ENCODE results near the gene RAD51D.

The RAD51D gene

DNA sequence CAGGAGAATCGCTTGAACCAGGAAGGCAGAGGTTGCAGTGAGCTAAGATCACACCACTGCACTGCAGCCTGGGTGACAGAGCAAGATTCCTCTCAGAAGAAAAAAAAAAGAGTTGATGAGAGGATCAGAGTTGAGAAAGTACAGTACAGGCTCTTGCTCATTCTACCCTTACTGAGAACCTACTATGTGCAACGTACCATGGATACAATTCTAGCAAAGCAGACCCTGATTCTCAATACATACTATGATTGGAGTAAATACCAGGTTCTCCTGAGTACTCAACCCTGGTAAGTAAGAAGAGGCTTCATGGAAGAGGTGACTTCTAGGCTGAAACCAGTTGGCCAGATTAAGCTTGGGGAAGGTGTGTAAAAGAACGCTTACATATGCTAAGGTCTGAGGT lies 57.4 kb downstream of the RAD51D start:
- TF ChIP-seq, protein P1, sequence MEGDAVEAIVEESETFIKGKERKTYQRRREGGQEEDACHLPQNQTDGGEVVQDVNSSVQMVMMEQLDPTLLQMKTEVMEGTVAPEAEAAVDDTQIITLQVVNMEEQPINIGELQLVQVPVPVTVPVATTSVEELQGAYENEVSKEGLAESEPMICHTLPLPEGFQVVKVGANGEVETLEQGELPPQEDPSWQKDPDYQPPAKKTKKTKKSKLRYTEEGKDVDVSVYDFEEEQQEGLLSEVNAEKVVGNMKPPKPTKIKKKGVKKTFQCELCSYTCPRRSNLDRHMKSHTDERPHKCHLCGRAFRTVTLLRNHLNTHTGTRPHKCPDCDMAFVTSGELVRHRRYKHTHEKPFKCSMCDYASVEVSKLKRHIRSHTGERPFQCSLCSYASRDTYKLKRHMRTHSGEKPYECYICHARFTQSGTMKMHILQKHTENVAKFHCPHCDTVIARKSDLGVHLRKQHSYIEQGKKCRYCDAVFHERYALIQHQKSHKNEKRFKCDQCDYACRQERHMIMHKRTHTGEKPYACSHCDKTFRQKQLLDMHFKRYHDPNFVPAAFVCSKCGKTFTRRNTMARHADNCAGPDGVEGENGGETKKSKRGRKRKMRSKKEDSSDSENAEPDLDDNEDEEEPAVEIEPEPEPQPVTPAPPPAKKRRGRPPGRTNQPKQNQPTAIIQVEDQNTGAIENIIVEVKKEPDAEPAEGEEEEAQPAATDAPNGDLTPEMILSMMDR (IDR thresholded peaks at IDR 0.05; ENCODE audit: low read depth, low read length): no peak
- H3K4me1 ChIP-seq: peaks cover 7% of the 10 kb centered on the region
- H3K36me3 ChIP-seq: no peaks in the 10 kb centered on the region
- no peak for DNase-seq
- no peaks in the 10 kb centered on the region for H3K9me3 ChIP-seq
- H3K4me3 ChIP-seq (ENCODE audit: low read depth, low read length): no peak overlapping the region
- no peaks in the 10 kb centered on the region for H3K27me3 ChIP-seq

DNA sequence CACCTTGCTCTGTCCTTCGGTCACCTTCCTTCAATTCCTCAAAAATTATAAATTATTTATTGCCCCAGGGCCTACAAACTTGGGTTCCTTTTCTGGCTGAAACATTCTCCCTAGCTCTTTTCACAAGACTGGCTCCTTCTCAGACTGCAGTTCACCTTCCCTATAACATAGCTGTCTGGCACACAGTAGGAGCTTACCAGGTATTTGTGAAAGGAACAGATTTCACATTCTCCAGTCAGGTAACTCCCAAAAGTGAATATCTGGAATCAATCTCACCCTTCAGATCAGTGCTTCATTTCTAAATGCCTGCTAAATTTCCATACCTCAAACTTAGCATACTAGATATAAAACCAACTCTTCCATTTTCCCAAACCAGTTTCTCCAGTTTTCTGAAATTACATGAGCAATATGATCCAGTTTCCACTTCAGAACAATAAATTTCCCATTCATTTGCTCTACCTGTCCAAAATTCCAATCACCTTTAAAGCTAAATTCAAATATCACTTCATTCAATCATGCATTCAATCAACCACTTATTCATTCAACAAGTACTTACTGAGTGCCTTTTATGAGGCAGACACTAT lies 62.2 kb downstream of the RAD51D start:
- Histone ChIP-seq H3K4me3 (ENCODE audit: low read depth, low read length) (no peak overlapping the region), H3K9me3 (no peaks in the 10 kb centered on the region), H3K4me1 (no peaks in the 10 kb centered on the region), H3K36me3 (no peaks in the 10 kb centered on the region), H3K27me3 (no peaks in the 10 kb centered on the region)
- DNase-seq: no peak
- TF ChIP-seq, protein P1 (IDR thresholded peaks at IDR 0.05; ENCODE audit: low read depth, low read length): no peak

DNA sequence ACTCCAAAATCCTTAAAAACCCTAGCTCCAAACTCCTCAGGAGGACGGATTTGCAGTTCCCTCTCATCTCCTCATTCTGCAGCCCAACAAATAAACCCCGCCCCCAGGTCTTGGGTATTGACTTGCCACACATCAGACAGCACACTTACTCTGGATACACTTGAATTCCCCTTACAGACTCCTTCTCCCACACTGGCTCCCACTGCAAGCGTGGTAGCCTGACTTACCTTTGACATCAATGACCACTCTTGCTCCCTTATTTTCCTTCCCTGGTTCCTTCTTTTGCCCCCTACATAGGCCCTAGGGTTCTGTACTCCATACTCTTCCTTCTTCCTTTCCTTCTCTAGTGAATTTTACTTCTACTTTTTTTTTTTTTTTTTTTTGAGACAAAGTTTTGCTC lies 63.6 kb downstream of the RAD51D start:
- Histone ChIP-seq H3K9me3 (no peaks in the 10 kb centered on the region), H3K36me3 (no peaks in the 10 kb centered on the region), H3K4me3 (ENCODE audit: low read depth, low read length) (no peak overlapping the region), H3K4me1 (no peaks in the 10 kb centered on the region), H3K27me3 (no peaks in the 10 kb centered on the region)
- no peak for DNase-seq
- TF ChIP-seq, protein P1 (IDR thresholded peaks at IDR 0.05; ENCODE audit: low read depth, low read length): no peak

DNA sequence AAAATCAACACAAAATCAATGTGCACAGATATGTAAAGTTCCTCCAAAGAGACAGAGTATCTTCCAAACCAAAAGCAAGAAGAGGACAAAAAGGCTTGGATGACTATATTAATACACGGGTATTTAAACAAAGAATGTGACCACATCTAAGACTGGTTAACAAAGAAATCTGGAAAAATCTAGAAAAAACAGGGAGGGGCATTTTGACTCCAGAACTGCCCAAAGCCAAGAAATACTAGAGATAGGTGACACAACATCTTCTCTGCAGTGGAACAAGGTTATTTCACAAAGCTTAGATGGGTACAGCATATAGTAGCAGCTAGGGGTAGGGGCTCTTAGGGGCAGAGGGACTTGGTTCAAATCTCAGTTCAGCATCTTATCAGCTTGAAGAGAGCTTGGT lies 66.5 kb downstream of the RAD51D start:
- Histone ChIP-seq H3K27me3 (no peaks in the 10 kb centered on the region), H3K9me3 (no peaks in the 10 kb centered on the region), H3K36me3 (no peaks in the 10 kb centered on the region), H3K4me1 (peaks cover 5% of the 10 kb centered on the region; the same call in 1 of the 2 replicates), H3K4me3 (ENCODE audit: low read depth, low read length) (no peak overlapping the region)
- TF ChIP-seq, protein P1 (IDR thresholded peaks at IDR 0.05; ENCODE audit: low read depth, low read length): no peak
- no peak for DNase-seq

DNA sequence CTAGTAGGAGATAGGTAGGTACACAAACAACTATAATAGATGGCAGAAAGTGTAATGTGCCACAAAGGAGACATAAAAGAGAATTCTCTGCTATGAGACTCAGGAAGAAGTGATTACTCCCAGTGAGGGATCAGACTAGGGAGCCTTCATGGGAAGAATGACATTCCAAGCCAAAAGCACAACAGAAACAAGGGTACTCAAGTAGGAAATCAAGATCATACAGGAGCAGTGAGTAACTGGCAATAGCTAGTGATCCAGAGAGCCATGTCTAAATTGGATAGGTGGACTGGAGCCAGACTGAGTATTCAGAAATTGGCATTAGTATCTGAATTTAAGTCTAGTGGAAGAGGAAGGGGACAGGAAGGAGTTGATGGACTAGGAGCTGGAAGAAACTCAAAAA lies 66.9 kb downstream of the RAD51D start:
- TF ChIP-seq, protein P1 (IDR thresholded peaks at IDR 0.05; ENCODE audit: low read depth, low read length): no peak
- H3K9me3 ChIP-seq: no peaks in the 10 kb centered on the region
- peaks cover 5% of the 10 kb centered on the region; the same call in 1 of the 2 replicates for H3K4me1 ChIP-seq
- no peak overlapping the region for H3K4me3 ChIP-seq (ENCODE audit: low read depth, low read length)
- no peak for DNase-seq
- H3K36me3 ChIP-seq: no peaks in the 10 kb centered on the region
- H3K27me3 ChIP-seq: no peaks in the 10 kb centered on the region

DNA sequence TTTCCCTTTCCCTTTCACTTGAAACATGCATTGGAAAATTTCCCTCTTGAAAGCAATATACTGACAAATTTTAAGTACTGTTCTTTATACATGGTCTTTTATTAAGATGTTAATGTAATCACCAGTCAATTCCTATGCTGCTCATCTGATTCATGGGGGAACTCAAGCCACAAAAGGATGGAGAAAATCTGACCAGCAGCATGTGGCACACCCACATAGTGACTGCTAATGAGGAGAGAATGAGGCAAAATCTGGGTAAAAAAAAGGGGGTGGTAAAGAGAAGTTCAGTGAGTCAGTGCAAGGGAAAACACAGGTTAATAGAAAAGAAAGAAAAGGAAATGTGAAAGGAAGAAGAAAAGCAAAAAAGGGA lies 67.4 kb downstream of the RAD51D start:
- TF ChIP-seq, protein P1 (IDR thresholded peaks at IDR 0.05; ENCODE audit: low read depth, low read length): no peak
- Histone ChIP-seq H3K9me3 (no peaks in the 10 kb centered on the region), H3K27me3 (no peaks in the 10 kb centered on the region), H3K4me3 (ENCODE audit: low read depth, low read length) (no peak overlapping the region), H3K4me1 (peaks cover 5% of the 10 kb centered on the region; the same call in 1 of the 2 replicates), H3K36me3 (no peaks in the 10 kb centered on the region)
- no peak for DNase-seq

Measured in BE2C (cell line).